Testis (tissue), 3 donors: Measurements from ENCODE around the gene CCDC157. TPM values are rescaled to one million over a fixed set of nuclear protein-coding genes. Genes with fewer than 3 reads are reported as not detected.

Experiments used
- DNase-seq: peaks from one replicate; pipeline ENCODE4 v3.0.0-alpha.2; 2019
- H3K27ac ChIP-seq, 2 donors: fragments of 200-600 bp; sonication (generic); one replicate each; pipeline ENCODE4 v1.5.1; 2019
- H3K27me3 ChIP-seq: fragments of 200-600 bp; sonication (generic); one replicate; pipeline ENCODE4 v1.5.1; 2019
- H3K36me3 ChIP-seq: fragments of 200-600 bp; sonication (generic); one replicate; pipeline ENCODE4 v1.5.1; 2017; ENCODE audit warnings: low read depth; ENCODE audit errors: missing control alignments
- H3K4me1 ChIP-seq: fragments of 200-600 bp; sonication (generic); one replicate; pipeline ENCODE4 v1.5.1; 2019
- H3K4me3 ChIP-seq, 2 donors: fragments of 200-600 bp; sonication (generic); one replicate each; pipeline ENCODE4 v1.5.1; 2017 to 2019
- H3K9me3 ChIP-seq: fragments of 200-600 bp; sonication (generic); one replicate; pipeline ENCODE4 v1.5.1; 2017
- POLR2A ChIP-seq: fragments of 450-650 bp; IDR thresholded peaks from one replicate; pipeline ENCODE4 v1.6.1; 2017; ENCODE audit warnings: antibody characterized with exemption, mild to moderate bottlenecking, moderate library complexity
- WGBS, 2 donors: methylation state at CpG; one replicate each; pipeline ENCODE4 v1.1.5; 2018; 5-methylcytosine and 5-hydroxymethylcytosine counted together
- intact Hi-C: fragments of 100-400 bp; cut with DNase I; formaldehyde crosslinking; loops from one replicate; pipeline ENCODE4 v1.15.1; 2023; ENCODE audit warnings: low total_unique reads
- polyA plus RNA-seq: library from polyadenylated mRNA; stranded (reverse); fragments of 350-450 nt; fragmentation: Illumina TruSeq; extraction: RNeasy Lipid Tissue Mini Kit (QIAGEN cat#74804); gene quantifications from one replicate; pipeline ENCODE4 v1.2.3, GENCODE V29; 2014; ENCODE audit warnings: low read depth, low replicate concordance; ENCODE audit not compliant: insufficient read depth
- total RNA-seq, 2 donors: library from RNA; depleted of rRNA; stranded (reverse); fragments of >200 nt; gene quantifications; one replicate each; pipeline ENCODE4 v1.2.3, GENCODE V29; 2016
- TF ChIP-seq, protein P1 (sequence below), 3 experiments: fragments of 450-650 bp in 2 of 3; fragments of 200-600 bp in 1 of 3; sonication (generic) in 1 of 3; IDR thresholded peaks; one replicate each; pipeline ENCODE4 v1.5.1; 2016 to 2019; ENCODE audit warnings: antibody characterized with exemption in 3 of 3, mild to moderate bottlenecking in 2 of 3, moderate library complexity in 1 of 3

The CCDC157 gene
- total and polyA plus RNA-seq, 3 donors from 2014 or later: 69.2 to 81.9 (median 70.1) TPM

- TF ChIP-seq, protein P1, sequence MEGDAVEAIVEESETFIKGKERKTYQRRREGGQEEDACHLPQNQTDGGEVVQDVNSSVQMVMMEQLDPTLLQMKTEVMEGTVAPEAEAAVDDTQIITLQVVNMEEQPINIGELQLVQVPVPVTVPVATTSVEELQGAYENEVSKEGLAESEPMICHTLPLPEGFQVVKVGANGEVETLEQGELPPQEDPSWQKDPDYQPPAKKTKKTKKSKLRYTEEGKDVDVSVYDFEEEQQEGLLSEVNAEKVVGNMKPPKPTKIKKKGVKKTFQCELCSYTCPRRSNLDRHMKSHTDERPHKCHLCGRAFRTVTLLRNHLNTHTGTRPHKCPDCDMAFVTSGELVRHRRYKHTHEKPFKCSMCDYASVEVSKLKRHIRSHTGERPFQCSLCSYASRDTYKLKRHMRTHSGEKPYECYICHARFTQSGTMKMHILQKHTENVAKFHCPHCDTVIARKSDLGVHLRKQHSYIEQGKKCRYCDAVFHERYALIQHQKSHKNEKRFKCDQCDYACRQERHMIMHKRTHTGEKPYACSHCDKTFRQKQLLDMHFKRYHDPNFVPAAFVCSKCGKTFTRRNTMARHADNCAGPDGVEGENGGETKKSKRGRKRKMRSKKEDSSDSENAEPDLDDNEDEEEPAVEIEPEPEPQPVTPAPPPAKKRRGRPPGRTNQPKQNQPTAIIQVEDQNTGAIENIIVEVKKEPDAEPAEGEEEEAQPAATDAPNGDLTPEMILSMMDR (IDR thresholded peaks at IDR 0.05): no peak
- TF ChIP-seq POLR2A: no peak
- Histone ChIP-seq H3K27me3 (no peaks in the 10 kb centered on the region), H3K4me1 (peaks cover 4% of the 10 kb centered on the region), H3K27ac (no peak overlapping the region), H3K9me3 (no peaks in the 10 kb centered on the region), H3K4me3 (no peak overlapping the region), H3K36me3 (no peaks in the 10 kb centered on the region)
- WGBS, 2 donors: 85 to 92% methylated on average over 6 of the region's 6 CpGs
- intact Hi-C loops: no loop called here
- DNase-seq: no peak
Observed at GRCh38 chr22:30404307-30404706, 47.5 kb downstream of the CCDC157 start.

- WGBS, 2 donors: 51 to 71% methylated on average over 4 of the region's 4 CpGs
- Histone ChIP-seq H3K36me3 (no peaks in the 10 kb centered on the region), H3K27me3 (no peaks in the 10 kb centered on the region), H3K27ac (no peak overlapping the region), H3K4me1 (peaks cover 4% of the 10 kb centered on the region), H3K9me3 (no peaks in the 10 kb centered on the region), H3K4me3 (no peak overlapping the region)
- TF ChIP-seq POLR2A: no peak
- TF ChIP-seq, protein P1 (IDR thresholded peaks at IDR 0.05): no peak
- DNase-seq: no peak
- intact Hi-C loops: no loop called here
Observed at GRCh38 chr22:30405731-30406130, 48.9 kb downstream of the CCDC157 start.

GRCh38 chr22:30406400-30406799 is 49.6 kb downstream of the CCDC157 start:
- Histone ChIP-seq H3K27ac (no peak overlapping the region), H3K9me3 (no peaks in the 10 kb centered on the region), H3K4me3 (no peak overlapping the region), H3K27me3 (no peaks in the 10 kb centered on the region), H3K4me1 (peaks cover 4% of the 10 kb centered on the region), H3K36me3 (no peaks in the 10 kb centered on the region)
- WGBS, 2 donors: 75 to 85% methylated on average over 6 of the region's 6 CpGs
- TF ChIP-seq, protein P1 (IDR thresholded peaks at IDR 0.05): no peak
- no peak for TF ChIP-seq POLR2A
- intact Hi-C loops: no loop called here
- no peak for DNase-seq

- Histone ChIP-seq H3K27ac (no peak overlapping the region), H3K4me1 (no peaks in the 10 kb centered on the region), H3K4me3 (no peak overlapping the region), H3K9me3 (no peaks in the 10 kb centered on the region), H3K36me3 (no peaks in the 10 kb centered on the region), H3K27me3 (no peaks in the 10 kb centered on the region)
- TF ChIP-seq, protein P1 (IDR thresholded peaks at IDR 0.05): no peak
- TF ChIP-seq POLR2A: no peak
- DNase-seq: no peak
- intact Hi-C loops: no loop called here
- WGBS, 2 donors: 88 to 90% methylated on average over 11 to 13 of the region's 13 CpGs
Observed at GRCh38 chr22:30408388-30409102, 51.7 kb downstream of the CCDC157 start.

- Histone ChIP-seq H3K4me3 (no peak overlapping the region), H3K9me3 (no peaks in the 10 kb centered on the region), H3K27me3 (no peaks in the 10 kb centered on the region), H3K27ac (no peak overlapping the region), H3K36me3 (no peaks in the 10 kb centered on the region), H3K4me1 (no peaks in the 10 kb centered on the region)
- intact Hi-C loops: no loop called here
- DNase-seq: no peak
- TF ChIP-seq POLR2A: no peak
- TF ChIP-seq, protein P1 (IDR thresholded peaks at IDR 0.05): no peak
- 91 to 100% methylated on average over 3 of the region's 3 CpGs for WGBS, 2 donors
Observed at GRCh38 chr22:30411780-30412179, 55.0 kb downstream of the CCDC157 start.
